HG02588 (cell line): ENCODE results near the gene TMEM187.

Experiments
- ATAC-seq: cut with Tn5 transposase; IDR thresholded peaks from one replicate; pipeline ENCODE4 v1.9.1; 2021; ENCODE audit warnings: mild to moderate bottlenecking, moderate library complexity; ENCODE audit not compliant: unreplicated experiment

The TMEM187 gene

GRCh38 chrX:154032160-154032559 lies 59.6 kb downstream of the TMEM187 start:
- no peak for ATAC-seq

GRCh38 chrX:154032653-154033052 lies 60.1 kb downstream of the TMEM187 start:
- no peak for ATAC-seq
